Stimulated activated CD8-positive, alpha-beta memory T cell treated with anti-CD3 and anti-CD28 coated beads, Interleukin-7, amount 100 ng/mL, for 48 hours (primary cell): Measurements from ENCODE around the gene SLC1A7.

ENCODE experiments used
- DNase-seq, 2 donors: peaks; one replicate each; pipeline ENCODE4 v3.0.0-alpha.2; 2020; ENCODE audit warnings: low read depth in 1 of 2; ENCODE audit errors: extremely low read depth in 1 of 2

Gene SLC1A7

GRCh38 chr1:53116933-53117600, 25.4 kb downstream of the SLC1A7 start:
- no peak for DNase-seq

- no peak for DNase-seq
These were observed 26.1 kb downstream of the SLC1A7 start for GRCh38 chr1:53116307-53116810.

DNA sequence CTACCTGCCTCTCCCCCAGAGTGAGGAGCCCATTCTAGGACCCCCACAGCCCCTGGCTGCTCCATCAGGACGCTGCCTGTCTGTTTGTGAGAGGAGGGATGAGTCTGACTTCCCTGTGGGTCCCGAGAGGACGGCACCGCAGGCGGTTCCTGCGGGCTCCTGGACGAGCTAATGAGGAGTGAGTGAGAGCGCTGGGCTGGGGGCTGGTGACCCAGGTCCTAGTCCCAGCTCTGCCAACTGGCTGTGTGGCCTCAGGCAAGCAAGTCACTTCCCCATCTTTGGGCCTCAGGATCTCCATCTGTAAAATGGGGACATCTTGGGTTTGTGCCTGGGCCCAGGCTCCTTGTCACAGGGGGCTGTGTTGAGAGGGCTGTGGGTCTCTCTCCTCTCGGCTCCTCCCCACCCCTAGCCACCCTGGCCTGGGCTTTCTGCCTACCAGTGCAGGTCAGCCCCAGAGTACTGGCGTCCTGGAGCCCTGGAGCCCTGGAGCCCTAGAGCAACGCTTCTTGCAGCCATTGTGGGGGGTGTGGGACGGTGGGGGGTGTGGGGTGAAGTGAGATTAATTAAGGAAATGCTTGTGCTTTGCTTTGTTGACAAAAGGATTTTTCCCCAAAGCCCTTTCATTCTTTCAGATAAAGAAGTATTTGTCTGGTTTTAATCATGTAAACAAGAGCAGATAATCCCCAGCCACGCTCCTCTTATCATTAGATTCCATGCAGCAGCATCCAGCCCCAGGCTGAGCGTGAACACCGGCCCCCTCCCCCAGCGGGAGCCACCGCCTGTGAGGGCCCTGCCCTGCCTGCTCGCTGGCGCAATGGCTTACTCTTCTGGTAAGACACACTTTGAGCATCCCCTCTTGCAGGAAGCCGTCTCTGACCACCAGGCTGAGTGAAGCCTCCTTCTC, 26.8 kb downstream of the SLC1A7 start:
- DNase-seq = no peak

DNA sequence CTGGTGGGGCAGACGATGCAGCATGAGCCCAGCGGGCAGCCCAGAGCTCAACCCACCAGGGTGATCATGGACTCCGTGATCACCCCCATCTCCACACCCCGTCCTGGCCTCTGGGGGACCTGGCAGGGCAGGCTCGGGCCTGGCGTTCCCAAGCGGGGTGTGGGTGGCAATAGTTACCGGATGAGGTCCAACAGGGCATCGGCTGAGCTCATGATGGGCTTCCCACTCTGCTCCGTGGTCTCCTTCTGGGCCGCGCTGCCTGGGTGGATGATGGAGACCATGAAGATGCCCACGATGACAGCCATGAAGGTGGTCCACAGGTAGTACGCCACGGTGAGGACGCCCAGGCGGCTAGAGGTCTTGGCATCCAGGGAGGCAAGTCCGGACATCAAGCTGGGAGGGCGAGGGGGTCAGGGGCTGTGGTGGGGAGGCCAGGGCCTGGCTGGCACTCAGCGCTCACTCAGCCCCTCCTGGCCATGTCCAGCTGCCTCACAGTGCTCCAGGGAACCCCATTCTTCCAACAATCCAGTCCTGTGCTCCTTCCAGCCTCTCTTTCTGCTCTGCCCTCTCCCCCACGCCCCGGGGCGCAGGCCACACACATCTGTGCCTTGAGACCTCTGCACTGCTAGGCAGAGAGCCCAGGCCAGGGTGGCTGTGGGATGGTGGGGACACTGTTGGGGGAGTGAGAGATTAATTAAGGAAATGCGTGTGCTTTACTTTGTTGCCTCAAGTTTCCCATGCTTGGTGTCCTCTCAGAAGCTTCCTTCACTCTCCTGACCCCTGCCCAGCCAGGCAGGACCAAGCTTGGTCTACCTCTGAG, 27.6 kb downstream of the SLC1A7 start:
- DNase-seq = no peak

DNA sequence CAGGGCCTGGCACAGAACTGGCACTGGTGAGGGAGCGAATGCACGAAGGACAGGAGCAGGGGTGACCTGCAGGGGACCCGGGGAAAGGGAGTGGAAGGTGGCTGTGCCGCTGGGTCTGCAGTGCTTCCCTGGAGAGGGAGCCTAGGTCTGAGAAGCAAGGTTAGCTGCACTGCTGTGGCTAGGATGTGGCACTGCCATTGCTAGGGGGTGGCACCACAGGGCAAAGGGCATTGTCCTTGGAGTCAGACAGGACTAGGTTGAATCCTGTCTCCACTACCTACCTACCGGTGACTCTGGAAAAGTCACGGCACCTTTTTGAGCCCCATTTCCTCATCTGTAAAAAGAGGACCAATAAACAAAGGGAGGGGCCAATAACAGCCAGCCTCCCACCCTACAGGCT, 28.3 kb downstream of the SLC1A7 start:
- DNase-seq = no peak

DNA sequence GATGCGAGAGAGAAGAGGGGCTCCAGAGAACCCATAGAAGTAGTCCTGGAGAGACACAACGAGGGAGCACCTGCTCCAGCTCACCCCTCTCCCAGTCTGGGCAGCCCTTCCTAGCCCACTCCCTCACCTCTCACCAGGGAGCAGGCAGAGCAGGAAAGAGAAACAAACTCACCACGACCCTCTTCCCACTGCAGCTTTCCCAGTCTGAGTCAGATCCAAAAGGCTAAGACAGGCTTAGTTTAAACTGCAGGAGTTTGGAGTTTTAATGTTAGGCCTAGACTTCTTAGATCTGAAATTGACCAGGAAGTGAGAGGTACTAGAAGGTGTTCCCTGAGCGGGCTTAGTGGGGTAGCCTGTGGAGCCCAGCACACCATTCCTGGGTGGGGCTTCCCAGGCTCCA, 29.6 kb downstream of the SLC1A7 start:
- no peak for DNase-seq

- no peak for DNase-seq
These were observed 30.1 kb downstream of the SLC1A7 start for GRCh38 chr1:53112271-53112774.

GRCh38 chr1:53111693-53112092, 30.7 kb downstream of the SLC1A7 start:
- DNase-seq = no peak

DNA sequence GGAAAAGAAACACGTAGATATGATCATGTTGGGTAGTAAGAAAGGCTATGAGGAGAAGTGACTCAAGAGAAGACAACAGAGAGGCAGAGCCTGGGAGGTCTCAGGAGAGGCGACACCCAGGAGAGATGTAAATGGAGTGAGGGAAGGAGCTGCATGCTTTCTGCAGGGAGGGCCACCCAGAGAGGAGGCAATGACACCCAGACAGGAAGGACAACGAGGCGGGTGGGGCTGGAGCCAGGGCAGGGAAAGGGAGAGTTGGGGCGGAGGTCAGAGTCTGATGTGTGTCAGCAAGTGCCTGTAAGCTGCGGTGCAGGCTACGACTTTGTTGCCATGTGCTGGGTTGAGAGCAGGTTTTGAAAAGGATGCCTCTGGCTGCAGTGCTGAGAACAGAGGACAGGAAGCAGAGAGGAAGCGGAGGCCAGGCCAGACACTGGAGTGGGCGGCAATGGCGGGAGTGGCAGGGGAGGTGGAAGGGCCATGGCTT, 31.3 kb downstream of the SLC1A7 start:
- DNase-seq = no peak

- DNase-seq = peak in 1 of 2 donors; percentile 54
These were observed 31.9 kb downstream of the SLC1A7 start for GRCh38 chr1:53110370-53111072.

- DNase-seq = no peak
These were observed 33.5 kb downstream of the SLC1A7 start for GRCh38 chr1:53108646-53109580.

DNA sequence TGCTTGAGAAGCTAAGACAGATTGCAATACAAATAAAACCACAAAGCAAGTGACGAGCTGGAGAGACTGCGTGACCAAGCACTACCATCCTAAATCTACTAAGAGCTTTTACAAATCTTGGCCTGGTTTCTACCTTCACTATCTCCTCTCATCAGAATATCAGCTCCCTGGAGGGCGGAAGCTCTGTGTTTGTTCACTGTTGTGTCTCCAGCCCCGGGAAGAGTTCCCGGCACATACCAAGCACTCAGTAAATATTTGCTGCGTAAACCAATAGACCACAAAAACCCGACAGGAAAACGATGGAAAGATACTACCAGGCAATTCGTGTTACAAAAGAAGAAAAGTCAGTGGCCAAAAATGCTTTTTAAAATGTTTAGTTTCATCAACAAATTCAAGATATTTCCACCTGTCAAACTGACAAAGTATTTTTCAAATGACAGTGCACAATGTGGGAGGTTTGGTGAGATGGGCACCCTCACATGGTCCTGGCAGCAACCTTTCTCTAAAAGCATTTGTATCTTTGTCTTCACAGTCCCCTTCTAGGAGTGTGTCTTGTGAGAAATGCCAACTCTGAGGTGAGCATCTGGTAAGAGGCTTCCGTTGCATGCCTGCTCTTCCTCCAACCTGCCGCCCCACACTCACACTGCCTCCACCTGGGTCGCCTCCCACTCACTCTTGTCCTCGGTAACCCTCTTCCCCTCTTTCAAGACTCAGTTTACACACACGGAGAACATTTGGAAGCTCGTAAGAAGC, 34.7 kb downstream of the SLC1A7 start:
- DNase-seq = no peak

- no peak for DNase-seq
These were observed 35.3 kb downstream of the SLC1A7 start for GRCh38 chr1:53107090-53107489.

GRCh38 chr1:53104289-53104913, 38.0 kb downstream of the SLC1A7 start:
- no peak for DNase-seq

- no peak for DNase-seq
These were observed 47.9 kb downstream of the SLC1A7 start for GRCh38 chr1:53094533-53094919.

DNA sequence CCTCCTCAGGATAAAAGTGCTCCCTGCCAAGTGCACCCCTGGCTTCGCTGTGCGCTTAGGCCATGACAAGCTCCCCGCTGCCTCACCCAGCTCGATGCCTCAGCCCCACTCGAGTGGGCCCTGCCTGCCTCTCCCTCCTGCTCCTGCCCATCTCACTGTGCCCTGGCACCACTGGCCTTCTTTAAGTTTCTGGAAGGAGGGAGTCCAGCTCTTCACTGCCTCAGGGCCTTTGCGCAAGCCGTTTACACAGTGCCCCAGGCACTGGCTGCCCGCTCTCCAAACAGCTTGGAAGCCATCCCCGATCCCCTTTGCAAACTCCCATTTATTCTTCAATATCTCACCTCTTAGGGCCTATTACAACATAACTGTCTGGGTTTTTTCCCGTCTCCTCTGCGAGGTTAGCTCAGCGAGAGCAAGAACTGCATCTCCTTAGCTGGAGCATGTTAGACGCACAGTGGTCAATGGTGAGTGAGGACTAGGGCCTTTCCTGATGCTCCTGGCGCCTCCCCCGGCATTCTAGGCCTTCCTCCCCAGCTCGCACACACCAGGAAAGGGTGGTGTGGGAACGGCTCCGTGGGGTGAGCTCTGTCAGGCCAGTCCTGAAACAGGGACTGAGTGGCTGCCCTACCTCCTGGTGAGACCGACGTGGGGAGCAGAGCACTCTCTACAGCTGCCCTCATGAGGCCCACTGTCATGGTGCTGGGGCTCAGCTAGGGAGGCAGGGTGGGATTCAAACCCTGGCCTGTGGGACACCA, 48.5 kb downstream of the SLC1A7 start:
- DNase-seq = no peak

GRCh38 chr1:53093451-53093754, 49.0 kb downstream of the SLC1A7 start:
- no peak for DNase-seq
